OCI-LY3 (cell line): ENCODE data around the gene DCTN5.

Source experiments
- H2AFZ ChIP-seq: fragments of 200-600, 300-600 bp; shearing (Covaris generic); 2 replicates; pipeline ENCODE4 v1.6.0; 2014; ENCODE audit warnings: antibody characterized with exemption, low read depth, low read length
- H3K27ac ChIP-seq: fragments of 200-600, 300-600 bp; sonication (generic); 2 replicates; pipeline ENCODE4 v1.5.1; 2014; ENCODE audit warnings: mild to moderate bottlenecking, low read length, moderate library complexity, mixed read lengths
- H3K27me3 ChIP-seq: fragments of 200-600, 300-600 bp; sonication (generic); 2 replicates; pipeline ENCODE4 v1.6.1; 2014; ENCODE audit warnings: low read depth, low read length, mixed read lengths
- H3K36me3 ChIP-seq: fragments of 200-600, 300-600 bp; sonication (generic); replicated peaks from 2 replicates; pipeline ENCODE3; 2014; ENCODE audit warnings: low read depth, low read length, mixed read lengths
- H3K4me1 ChIP-seq: fragments of 300-600, 200-600 bp; sonication (generic); 2 replicates; pipeline ENCODE4 v1.6.1; 2014; ENCODE audit warnings: low read length, mixed read lengths
- H3K4me2 ChIP-seq: fragments of 200-600, 300-600 bp; sonication (generic); 2 replicates; pipeline ENCODE4 v1.6.1; 2014; ENCODE audit warnings: low read length, mixed read lengths
- H3K4me3 ChIP-seq: fragments of 300-600, 200-600 bp; sonication (generic); 2 replicates; pipeline ENCODE4 v1.5.1; 2014; ENCODE audit warnings: antibody characterized with exemption, mild to moderate bottlenecking, low read length, moderate library complexity
- H3K79me2 ChIP-seq: fragments of 300-600, 200-600 bp; shearing (Covaris generic); 2 replicates; pipeline ENCODE4 v1.6.1; 2014; ENCODE audit warnings: mild to moderate bottlenecking, low read length, mixed read lengths
- H3K9ac ChIP-seq: fragments of 300-600, 200-600 bp; shearing (Covaris generic); 2 replicates; pipeline ENCODE4 v1.6.0; 2014; ENCODE audit warnings: mild to moderate bottlenecking, low read length, moderate library complexity
- H3K9me3 ChIP-seq: fragments of 200-600, 300-600 bp; shearing (Covaris generic); 2 replicates; pipeline ENCODE4 v1.6.1; 2014; ENCODE audit warnings: low read length, mixed read lengths; ENCODE audit not compliant: insufficient read depth
- H4K20me1 ChIP-seq: fragments of 200-600, 300-600 bp; sonication (generic); 2 replicates; pipeline ENCODE4 v1.6.1; 2016; ENCODE audit warnings: low read length, mixed read lengths; ENCODE audit not compliant: insufficient read depth
- CTCF ChIP-seq: fragments of 200-600, 300-600 bp; sonication (generic); IDR thresholded peaks from 2 replicates; pipeline ENCODE4 v1.5.1; 2014; ENCODE audit warnings: antibody characterized with exemption, low read length, low read depth
- EZH2phosphoT487 ChIP-seq: fragments of 200-600 bp; shearing (Covaris generic); IDR thresholded peaks from 2 replicates; pipeline ENCODE4 v1.6.1; 2018; ENCODE audit warnings: antibody characterized with exemption, mixed run types, low read depth

Gene DCTN5

GRCh38 chr16:23691483-23692189 lies 50.4 kb downstream of the DCTN5 start:
- H3K9me3 ChIP-seq, result no peaks in the 10 kb centered on the region
- H4K20me1 ChIP-seq, result peaks cover 19% of the 10 kb centered on the region
- H3K27ac ChIP-seq, result no peak overlapping the region
- no peaks in the 10 kb centered on the region for H3K4me1 ChIP-seq
- H3K36me3 ChIP-seq, result peaks cover 48% of the 10 kb centered on the region
- no peaks in the 10 kb centered on the region for H3K79me2 ChIP-seq
- no peak overlapping the region for H3K9ac ChIP-seq
- no peak overlapping the region for H3K4me3 ChIP-seq
- TF ChIP-seq EZH2phosphoT487 (no peak), CTCF (no peak)
- no peak overlapping the region for H3K4me2 ChIP-seq
- H2AFZ ChIP-seq, result no peak overlapping the region
- H3K27me3 ChIP-seq, result no peaks in the 10 kb centered on the region

- H3K79me2 ChIP-seq, result no peaks in the 10 kb centered on the region
- H3K27ac ChIP-seq, result no peak overlapping the region
- H3K36me3 ChIP-seq, result peaks cover 41% of the 10 kb centered on the region
- H3K4me3 ChIP-seq, result no peak overlapping the region
- no peak overlapping the region for H2AFZ ChIP-seq
- no peaks in the 10 kb centered on the region for H3K27me3 ChIP-seq
- H3K4me2 ChIP-seq, result no peak overlapping the region
- TF ChIP-seq EZH2phosphoT487 (no peak), CTCF (no peak)
- no peak overlapping the region for H3K9ac ChIP-seq
- no peaks in the 10 kb centered on the region for H3K9me3 ChIP-seq
- H3K4me1 ChIP-seq, result no peaks in the 10 kb centered on the region
- H4K20me1 ChIP-seq, result peaks cover 15% of the 10 kb centered on the region
Measured at GRCh38 chr16:23692190-23692837, 51.0 kb downstream of the DCTN5 start.

- Histone ChIP-seq H2AFZ (no peak overlapping the region), H3K4me3 (no peak overlapping the region), H3K27ac (no peak overlapping the region)
Measured at GRCh38 chr16:23694265-23694643, 53.0 kb downstream of the DCTN5 start.

More at GRCh38 chr16:23694265-23694643, 53.0 kb downstream of the DCTN5 start:
- no peaks in the 10 kb centered on the region for H3K27me3 ChIP-seq
- 0 out of 2 replicates have a peak, but pooled peaks cover 5% of the 10 kb centered on the region for H4K20me1 ChIP-seq
- H3K79me2 ChIP-seq, result no peaks in the 10 kb centered on the region
- no peak overlapping the region for H3K9ac ChIP-seq
- no peaks in the 10 kb centered on the region for H3K9me3 ChIP-seq
- H3K4me2 ChIP-seq, result no peak overlapping the region
- H3K36me3 ChIP-seq, result peaks cover 24% of the 10 kb centered on the region
- H3K4me1 ChIP-seq, result no peaks in the 10 kb centered on the region
- TF ChIP-seq CTCF, result no peak
- no peak for TF ChIP-seq EZH2phosphoT487
